H1 (cell line): ENCODE results near the gene RXRA. TPM values are rescaled to one million over a fixed set of nuclear protein-coding genes. Genes with fewer than 3 reads are reported as not detected.

Experiments
- CEBPB ChIP-seq: IDR thresholded peaks from 2 replicates; pipeline ENCODE4 v1.6.1; 2012; ENCODE audit warnings: low read depth, low read length
- CHD1 ChIP-seq: IDR thresholded peaks from 2 replicates; pipeline ENCODE4 v1.6.1; 2012; ENCODE audit warnings: low read depth, low read length, improper control_type of control experiment
- KDM5A ChIP-seq: fragments of 200-600 bp; IDR thresholded peaks from 2 replicates; pipeline ENCODE4 v1.7.1; 2012; ENCODE audit warnings: mild to moderate bottlenecking, low read length, inconsistent platforms, mixed read lengths
- MAFK ChIP-seq: IDR thresholded peaks from 2 replicates; pipeline ENCODE4 v1.6.1; 2012; ENCODE audit warnings: low read depth, mild to moderate bottlenecking, improper control_type of control experiment, low read length
- POLR2A ChIP-seq, 2 experiments: IDR thresholded peaks; 1 replicate in 1 of 2; 2 replicates in 1 of 2; pipeline ENCODE4 v1.6.1; 2011; ENCODE audit warnings: low read depth in 2 of 2, low read length in 2 of 2, mild to moderate bottlenecking in 2 of 2; ENCODE audit errors: control extremely low read depth in 1 of 2
- SUZ12 ChIP-seq: fragments of 200-600 bp; sonication (generic); IDR thresholded peaks from 2 replicates; pipeline ENCODE4 v1.6.1; 2012; ENCODE audit warnings: mild to moderate bottlenecking, inconsistent platforms, low read length, moderate library complexity, mixed read lengths
- TAF1 ChIP-seq: IDR thresholded peaks from 2 replicates; pipeline ENCODE4 v1.6.1; 2011; ENCODE audit warnings: mild to moderate bottlenecking, low read depth, low read length
- YY1 ChIP-seq: IDR thresholded peaks from 2 replicates; pipeline ENCODE4 v1.6.1; 2011; ENCODE audit warnings: low read depth, mild to moderate bottlenecking, low read length
- polyA plus RNA-seq, 7 experiments: library from polyadenylated mRNA; depleted of rRNA in 3 of 7; stranded (reverse) in 5 of 7; unstranded in 2 of 7; fragments of >200 nt in 5 of 7; fragments of 200-250 nt in 2 of 7; gene quantifications; 1 replicate in 5 of 7; 2 replicates in 1 of 7; 4 replicates in 1 of 7; pipeline versions ENCODE4 v1.2.1 to v1.2.3, GENCODE V29; 2011 to 2013; ENCODE audit warnings: missing spikeins in 2 of 7, mixed read lengths in 2 of 7
- total RNA-seq: library from RNA; stranded (reverse); fragmentation: NEBNext Ultra II Directional; extraction: Animal tissue kit (Norgen Biotek cat#: 25700); gene quantifications from 2 replicates; pipeline ENCODE4 v1.2.1, GENCODE V29; 2021
- TF ChIP-seq, protein P1 (sequence below): fragments of 300-600 bp; sonication (generic); IDR thresholded peaks from 2 replicates; pipeline ENCODE4 v1.7.1; 2012; ENCODE audit warnings: low read length, moderate library complexity, mild to moderate bottlenecking, inconsistent platforms; ENCODE audit not compliant: insufficient replicate concordance
- TF ChIP-seq, protein P2 (sequence below): IDR thresholded peaks from 2 replicates; pipeline ENCODE4 v1.6.1; 2012; ENCODE audit warnings: inconsistent platforms
- TF ChIP-seq, protein P3 (sequence below): IDR thresholded peaks from 2 replicates; pipeline ENCODE4 v1.6.1; 2012; ENCODE audit warnings: inconsistent platforms

The RXRA gene
- total and polyA plus RNA-seq, 2 of the 8 experiments (the other 6 are each of a cell fraction or from before 2014, with no cell fraction given): 9.8 to 29.4 TPM

DNA sequence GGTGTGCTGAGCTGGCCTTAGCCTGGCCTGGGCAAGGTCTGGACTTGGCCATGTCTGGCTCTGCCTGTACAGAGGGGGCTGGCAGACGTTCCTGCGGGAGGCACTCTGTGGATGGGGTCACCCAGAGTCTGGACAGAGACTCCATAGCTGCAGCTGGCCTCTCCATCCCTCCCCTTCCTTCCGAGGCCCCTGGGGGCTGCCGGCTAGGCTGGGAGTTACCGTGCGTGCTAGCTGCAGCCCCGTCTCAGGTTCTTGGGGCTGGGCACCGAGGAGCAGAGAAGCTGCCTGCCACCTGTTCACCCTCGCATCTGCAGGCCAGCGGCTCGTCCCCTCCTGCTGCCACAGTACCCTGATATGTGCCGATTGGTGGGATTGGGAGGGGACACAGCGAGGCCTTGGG is 63.4 kb downstream of the RXRA start (continued):
- TF ChIP-seq, protein P1, sequence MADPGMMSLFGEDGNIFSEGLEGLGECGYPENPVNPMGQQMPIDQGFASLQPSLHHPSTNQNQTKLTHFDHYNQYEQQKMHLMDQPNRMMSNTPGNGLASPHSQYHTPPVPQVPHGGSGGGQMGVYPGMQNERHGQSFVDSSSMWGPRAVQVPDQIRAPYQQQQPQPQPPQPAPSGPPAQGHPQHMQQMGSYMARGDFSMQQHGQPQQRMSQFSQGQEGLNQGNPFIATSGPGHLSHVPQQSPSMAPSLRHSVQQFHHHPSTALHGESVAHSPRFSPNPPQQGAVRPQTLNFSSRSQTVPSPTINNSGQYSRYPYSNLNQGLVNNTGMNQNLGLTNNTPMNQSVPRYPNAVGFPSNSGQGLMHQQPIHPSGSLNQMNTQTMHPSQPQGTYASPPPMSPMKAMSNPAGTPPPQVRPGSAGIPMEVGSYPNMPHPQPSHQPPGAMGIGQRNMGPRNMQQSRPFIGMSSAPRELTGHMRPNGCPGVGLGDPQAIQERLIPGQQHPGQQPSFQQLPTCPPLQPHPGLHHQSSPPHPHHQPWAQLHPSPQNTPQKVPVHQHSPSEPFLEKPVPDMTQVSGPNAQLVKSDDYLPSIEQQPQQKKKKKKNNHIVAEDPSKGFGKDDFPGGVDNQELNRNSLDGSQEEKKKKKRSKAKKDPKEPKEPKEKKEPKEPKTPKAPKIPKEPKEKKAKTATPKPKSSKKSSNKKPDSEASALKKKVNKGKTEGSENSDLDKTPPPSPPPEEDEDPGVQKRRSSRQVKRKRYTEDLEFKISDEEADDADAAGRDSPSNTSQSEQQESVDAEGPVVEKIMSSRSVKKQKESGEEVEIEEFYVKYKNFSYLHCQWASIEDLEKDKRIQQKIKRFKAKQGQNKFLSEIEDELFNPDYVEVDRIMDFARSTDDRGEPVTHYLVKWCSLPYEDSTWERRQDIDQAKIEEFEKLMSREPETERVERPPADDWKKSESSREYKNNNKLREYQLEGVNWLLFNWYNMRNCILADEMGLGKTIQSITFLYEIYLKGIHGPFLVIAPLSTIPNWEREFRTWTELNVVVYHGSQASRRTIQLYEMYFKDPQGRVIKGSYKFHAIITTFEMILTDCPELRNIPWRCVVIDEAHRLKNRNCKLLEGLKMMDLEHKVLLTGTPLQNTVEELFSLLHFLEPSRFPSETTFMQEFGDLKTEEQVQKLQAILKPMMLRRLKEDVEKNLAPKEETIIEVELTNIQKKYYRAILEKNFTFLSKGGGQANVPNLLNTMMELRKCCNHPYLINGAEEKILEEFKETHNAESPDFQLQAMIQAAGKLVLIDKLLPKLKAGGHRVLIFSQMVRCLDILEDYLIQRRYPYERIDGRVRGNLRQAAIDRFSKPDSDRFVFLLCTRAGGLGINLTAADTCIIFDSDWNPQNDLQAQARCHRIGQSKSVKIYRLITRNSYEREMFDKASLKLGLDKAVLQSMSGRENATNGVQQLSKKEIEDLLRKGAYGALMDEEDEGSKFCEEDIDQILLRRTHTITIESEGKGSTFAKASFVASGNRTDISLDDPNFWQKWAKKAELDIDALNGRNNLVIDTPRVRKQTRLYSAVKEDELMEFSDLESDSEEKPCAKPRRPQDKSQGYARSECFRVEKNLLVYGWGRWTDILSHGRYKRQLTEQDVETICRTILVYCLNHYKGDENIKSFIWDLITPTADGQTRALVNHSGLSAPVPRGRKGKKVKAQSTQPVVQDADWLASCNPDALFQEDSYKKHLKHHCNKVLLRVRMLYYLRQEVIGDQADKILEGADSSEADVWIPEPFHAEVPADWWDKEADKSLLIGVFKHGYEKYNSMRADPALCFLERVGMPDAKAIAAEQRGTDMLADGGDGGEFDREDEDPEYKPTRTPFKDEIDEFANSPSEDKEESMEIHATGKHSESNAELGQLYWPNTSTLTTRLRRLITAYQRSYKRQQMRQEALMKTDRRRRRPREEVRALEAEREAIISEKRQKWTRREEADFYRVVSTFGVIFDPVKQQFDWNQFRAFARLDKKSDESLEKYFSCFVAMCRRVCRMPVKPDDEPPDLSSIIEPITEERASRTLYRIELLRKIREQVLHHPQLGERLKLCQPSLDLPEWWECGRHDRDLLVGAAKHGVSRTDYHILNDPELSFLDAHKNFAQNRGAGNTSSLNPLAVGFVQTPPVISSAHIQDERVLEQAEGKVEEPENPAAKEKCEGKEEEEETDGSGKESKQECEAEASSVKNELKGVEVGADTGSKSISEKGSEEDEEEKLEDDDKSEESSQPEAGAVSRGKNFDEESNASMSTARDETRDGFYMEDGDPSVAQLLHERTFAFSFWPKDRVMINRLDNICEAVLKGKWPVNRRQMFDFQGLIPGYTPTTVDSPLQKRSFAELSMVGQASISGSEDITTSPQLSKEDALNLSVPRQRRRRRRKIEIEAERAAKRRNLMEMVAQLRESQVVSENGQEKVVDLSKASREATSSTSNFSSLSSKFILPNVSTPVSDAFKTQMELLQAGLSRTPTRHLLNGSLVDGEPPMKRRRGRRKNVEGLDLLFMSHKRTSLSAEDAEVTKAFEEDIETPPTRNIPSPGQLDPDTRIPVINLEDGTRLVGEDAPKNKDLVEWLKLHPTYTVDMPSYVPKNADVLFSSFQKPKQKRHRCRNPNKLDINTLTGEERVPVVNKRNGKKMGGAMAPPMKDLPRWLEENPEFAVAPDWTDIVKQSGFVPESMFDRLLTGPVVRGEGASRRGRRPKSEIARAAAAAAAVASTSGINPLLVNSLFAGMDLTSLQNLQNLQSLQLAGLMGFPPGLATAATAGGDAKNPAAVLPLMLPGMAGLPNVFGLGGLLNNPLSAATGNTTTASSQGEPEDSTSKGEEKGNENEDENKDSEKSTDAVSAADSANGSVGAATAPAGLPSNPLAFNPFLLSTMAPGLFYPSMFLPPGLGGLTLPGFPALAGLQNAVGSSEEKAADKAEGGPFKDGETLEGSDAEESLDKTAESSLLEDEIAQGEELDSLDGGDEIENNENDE: no peak
- no peak for TF ChIP-seq CEBPB
- TF ChIP-seq, protein P2, sequence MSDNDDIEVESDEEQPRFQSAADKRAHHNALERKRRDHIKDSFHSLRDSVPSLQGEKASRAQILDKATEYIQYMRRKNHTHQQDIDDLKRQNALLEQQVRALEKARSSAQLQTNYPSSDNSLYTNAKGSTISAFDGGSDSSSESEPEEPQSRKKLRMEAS: no peak
- TF ChIP-seq MAFK: no peak
- TF ChIP-seq CHD1: no peak
- no peak for TF ChIP-seq SUZ12
- no peak for TF ChIP-seq YY1
- TF ChIP-seq, protein P3, sequence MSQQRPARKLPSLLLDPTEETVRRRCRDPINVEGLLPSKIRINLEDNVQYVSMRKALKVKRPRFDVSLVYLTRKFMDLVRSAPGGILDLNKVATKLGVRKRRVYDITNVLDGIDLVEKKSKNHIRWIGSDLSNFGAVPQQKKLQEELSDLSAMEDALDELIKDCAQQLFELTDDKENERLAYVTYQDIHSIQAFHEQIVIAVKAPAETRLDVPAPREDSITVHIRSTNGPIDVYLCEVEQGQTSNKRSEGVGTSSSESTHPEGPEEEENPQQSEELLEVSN: no peak
- no peak for TF ChIP-seq TAF1
- TF ChIP-seq KDM5A: no peak
- no peak for TF ChIP-seq POLR2A (IDR thresholded peaks at IDR 0.05; ENCODE audit: control extremely low read depth in 1 of 2, low read depth in 2 of 2, low read length in 2 of 2)
